Brain microvascular endothelial cell (primary cell): ENCODE data around the gene ZC2HC1B.
"Not testable (repeated sequence)": the region's sequence is repeated elsewhere in the genome, so short reads cannot be mapped to it uniquely, and the experiment has no call there.

Experiments
- DNase-seq: peaks from one replicate; pipeline ENCODE4 v3.0.0-alpha.2; 2020
- H3K27ac ChIP-seq: fragments of 250-450 bp; sonication (Bioruptor Pico); 2 replicates; pipeline ENCODE4 v1.5.1; 2020; ENCODE audit warnings: mild to moderate bottlenecking, moderate library complexity
- H3K27me3 ChIP-seq: fragments of 250-450 bp; sonication (Bioruptor Pico); replicated peaks from 2 replicates; pipeline ENCODE4 v1.5.1; 2020; ENCODE audit warnings: mild to moderate bottlenecking
- H3K36me3 ChIP-seq: fragments of 250-450 bp; sonication (Bioruptor Pico); replicated peaks from 2 replicates; pipeline ENCODE4 v1.5.1; 2020; ENCODE audit warnings: mild to moderate bottlenecking
- H3K4me3 ChIP-seq: 2 replicates; pipeline ENCODE4 v1.5.1; 2011; ENCODE audit warnings: low read depth, mild to moderate bottlenecking, control low read depth, low read length, moderate library complexity
- in situ Hi-C: cut with HindIII; loops from 2 replicates; pipeline ENCODE4 v1.10.0; 2017; ENCODE audit warnings: low sequenced_read_pairs, low pct_ligation_motif_present
- TF ChIP-seq, protein P1 (sequence below): IDR thresholded peaks from 2 replicates; pipeline ENCODE4 v1.5.1; 2011; ENCODE audit warnings: low read depth, mild to moderate bottlenecking, moderate library complexity, low read length, control low read depth, inconsistent platforms; ENCODE audit errors: missing control alignments

ZC2HC1B gene

DNA sequence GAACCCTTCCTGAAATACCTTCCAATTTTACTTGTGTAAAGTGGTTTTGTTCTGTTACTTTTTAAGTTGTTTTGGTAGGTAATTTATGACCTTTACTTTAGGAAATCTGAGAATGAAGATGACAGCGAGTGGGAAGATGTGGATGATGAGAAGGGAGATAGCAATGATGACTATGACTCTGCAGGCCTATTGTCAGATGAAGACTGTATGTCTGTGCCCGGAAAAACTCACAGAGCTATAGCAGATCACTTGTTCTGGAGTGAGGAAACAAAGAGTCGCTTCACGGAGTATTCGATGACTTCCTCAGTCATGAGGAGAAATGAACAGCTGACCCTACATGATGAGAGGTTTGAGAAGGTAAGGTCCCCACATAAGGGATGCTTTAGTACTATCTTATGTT, 6.6 kb upstream of the ZC2HC1B start:
- in situ Hi-C loops = no loop called here
- peaks cover 55% of the 10 kb centered on the region for H3K36me3 ChIP-seq
- TF ChIP-seq, protein P1, sequence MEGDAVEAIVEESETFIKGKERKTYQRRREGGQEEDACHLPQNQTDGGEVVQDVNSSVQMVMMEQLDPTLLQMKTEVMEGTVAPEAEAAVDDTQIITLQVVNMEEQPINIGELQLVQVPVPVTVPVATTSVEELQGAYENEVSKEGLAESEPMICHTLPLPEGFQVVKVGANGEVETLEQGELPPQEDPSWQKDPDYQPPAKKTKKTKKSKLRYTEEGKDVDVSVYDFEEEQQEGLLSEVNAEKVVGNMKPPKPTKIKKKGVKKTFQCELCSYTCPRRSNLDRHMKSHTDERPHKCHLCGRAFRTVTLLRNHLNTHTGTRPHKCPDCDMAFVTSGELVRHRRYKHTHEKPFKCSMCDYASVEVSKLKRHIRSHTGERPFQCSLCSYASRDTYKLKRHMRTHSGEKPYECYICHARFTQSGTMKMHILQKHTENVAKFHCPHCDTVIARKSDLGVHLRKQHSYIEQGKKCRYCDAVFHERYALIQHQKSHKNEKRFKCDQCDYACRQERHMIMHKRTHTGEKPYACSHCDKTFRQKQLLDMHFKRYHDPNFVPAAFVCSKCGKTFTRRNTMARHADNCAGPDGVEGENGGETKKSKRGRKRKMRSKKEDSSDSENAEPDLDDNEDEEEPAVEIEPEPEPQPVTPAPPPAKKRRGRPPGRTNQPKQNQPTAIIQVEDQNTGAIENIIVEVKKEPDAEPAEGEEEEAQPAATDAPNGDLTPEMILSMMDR = no peak

DNA sequence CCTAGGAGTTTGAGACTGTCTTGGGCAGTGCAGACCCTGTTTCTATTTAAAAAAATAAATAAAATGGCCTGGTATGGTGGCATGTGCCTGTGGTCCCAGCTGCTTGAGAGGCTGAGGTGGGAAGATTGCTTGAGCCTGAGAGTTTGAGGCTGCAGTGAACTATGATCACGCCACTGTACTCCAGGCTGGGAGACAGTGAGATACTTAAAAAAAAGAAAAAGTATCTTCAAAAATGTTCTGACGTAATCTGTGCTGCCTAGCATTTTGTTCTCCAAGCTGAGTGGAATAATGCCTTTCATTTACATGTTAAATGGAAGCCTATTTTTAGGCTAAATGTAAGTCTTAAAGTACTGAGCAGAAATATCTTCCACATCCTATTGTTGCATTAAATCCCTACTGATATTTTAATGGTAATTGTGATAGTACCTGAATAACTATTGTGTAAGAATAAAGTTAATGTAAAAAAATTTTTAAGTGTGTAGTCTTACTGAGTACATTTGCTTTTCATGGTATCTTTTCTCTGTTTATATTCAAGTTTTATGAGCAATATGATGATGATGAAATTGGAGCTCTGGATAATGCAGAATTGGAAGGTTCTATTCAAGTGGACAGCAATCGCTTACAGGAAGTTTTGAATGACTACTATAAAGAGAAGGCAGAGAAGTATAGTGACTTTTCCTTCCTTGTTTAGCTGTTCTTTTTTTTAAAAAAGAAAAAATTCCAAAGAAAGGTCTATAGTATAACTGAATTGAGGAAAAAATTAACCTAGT, 4.2 kb upstream of the ZC2HC1B start:
- DNase-seq = no peak
- no peaks in the 10 kb centered on the region for H3K27me3 ChIP-seq
- peaks cover 57% of the 10 kb centered on the region for H3K36me3 ChIP-seq
- no peak overlapping the region for H3K27ac ChIP-seq
- TF ChIP-seq, protein P1 = no peak
- H3K4me3 ChIP-seq = no peak overlapping the region
- in situ Hi-C loops = no loop called here

More for the DNA sequence above, 6.6 kb upstream of the ZC2HC1B start:
- no peak for DNase-seq
- no peaks in the 10 kb centered on the region for H3K27me3 ChIP-seq
- no peak overlapping the region for H3K27ac ChIP-seq
- no peak overlapping the region for H3K4me3 ChIP-seq

DNA sequence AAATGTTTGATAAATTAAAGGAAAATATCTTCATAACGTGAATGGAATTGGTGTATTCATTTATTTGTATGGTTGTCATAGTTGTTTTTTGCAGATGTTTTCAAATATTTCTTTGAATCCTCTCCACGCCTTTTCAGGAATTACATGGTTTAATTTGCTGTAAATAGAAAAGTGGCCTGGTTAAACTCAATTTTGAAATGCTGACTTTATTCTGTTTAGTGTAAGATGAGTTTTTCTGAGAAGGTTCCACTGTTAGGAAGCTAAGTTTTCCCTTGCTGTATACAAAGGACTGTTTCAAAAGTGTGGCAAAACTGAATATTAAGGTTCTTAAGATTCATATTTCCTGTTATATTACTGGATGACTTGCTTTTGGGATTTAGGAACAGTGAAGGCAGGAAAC, 503 bp upstream of the ZC2HC1B start:
- no peak overlapping the region for H3K4me3 ChIP-seq
- H3K36me3 ChIP-seq = peaks cover 30% of the 10 kb centered on the region
- no peak overlapping the region for H3K27ac ChIP-seq
- no peaks in the 10 kb centered on the region for H3K27me3 ChIP-seq
- TF ChIP-seq, protein P1 = no peak
- in situ Hi-C loops = no loop called here
- DNase-seq = no peak

DNA sequence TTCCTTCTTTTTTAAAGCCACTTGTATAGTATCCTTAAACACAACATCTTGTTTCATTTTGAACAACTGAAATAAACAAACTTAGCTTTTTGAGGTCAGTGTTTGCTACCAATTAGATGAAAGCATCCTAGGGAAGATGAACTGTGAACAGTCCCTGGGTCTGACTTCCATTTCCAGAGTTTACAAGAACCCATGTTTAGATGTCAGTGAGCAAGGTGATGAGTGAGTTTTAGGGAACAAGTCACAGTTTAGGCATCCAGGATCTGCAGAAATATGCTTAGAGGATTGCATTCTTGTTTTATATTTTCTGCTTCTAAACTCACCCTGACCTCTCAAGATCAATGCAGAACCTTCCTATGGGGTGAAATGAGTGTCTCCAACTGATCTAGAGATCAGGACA, 3.0 kb downstream of the ZC2HC1B start:
- in situ Hi-C loops = no loop called here
- Histone ChIP-seq H3K36me3 (peaks cover 8% of the 10 kb centered on the region), H3K4me3 (no peak overlapping the region), H3K27ac (no peak overlapping the region), H3K27me3 (no peaks in the 10 kb centered on the region)
- TF ChIP-seq, protein P1 = no peak
- no peak for DNase-seq

DNA sequence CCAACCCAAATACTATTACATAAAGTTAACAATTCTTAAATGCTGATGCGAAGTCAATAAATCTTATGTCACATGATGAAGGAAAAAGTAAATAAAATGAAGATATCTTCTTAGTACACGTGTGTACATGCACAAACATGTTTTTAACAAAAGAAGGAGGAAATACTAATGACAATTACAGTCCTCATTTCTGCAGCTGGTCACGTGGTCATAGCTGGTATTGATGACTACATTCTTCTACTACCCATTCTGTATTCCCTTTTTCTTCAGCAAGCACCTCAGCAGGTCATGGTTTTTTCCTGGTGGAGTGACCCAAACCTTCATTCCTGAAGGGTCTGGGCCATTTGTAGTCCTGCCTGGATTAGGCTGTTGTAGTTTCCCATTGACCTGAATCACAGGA, 4.5 kb downstream of the ZC2HC1B start:
- H3K36me3 ChIP-seq, in situ Hi-C loops: not testable (repeated sequence)

DNA sequence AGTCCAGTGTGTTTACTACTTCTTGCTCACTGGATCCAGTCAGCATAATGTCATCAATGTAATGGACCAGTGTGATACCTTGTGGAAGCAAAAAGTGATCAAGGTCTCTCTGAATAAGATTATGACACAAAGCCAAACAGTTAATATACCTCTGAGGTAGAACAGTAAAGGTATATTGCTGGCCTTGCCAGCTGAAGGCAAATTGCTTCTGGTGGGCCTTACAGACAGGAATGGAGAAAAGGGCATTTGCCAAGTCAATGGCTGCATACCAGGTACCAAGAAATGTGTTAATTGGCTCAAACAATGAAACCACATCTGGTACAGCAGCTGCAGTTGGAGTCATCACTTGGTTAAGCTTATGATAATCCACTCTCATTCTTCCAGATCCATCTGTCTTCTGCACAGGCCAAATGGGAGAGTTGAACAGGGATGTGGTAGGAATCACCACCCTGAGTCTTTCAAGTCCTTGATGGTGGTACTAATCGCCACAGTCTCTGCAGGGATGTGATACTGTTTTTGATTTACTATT, 7.0 kb downstream of the ZC2HC1B start:
- DNase-seq, H3K4me3 ChIP-seq, H3K27me3 ChIP-seq, H3K27ac ChIP-seq, H3K36me3 ChIP-seq, in situ Hi-C loops: not testable (repeated sequence)

More for the DNA sequence above, 4.5 kb downstream of the ZC2HC1B start:
- not testable (repeated sequence) for DNase-seq, H3K27me3 ChIP-seq, H3K4me3 ChIP-seq, H3K27ac ChIP-seq

DNA sequence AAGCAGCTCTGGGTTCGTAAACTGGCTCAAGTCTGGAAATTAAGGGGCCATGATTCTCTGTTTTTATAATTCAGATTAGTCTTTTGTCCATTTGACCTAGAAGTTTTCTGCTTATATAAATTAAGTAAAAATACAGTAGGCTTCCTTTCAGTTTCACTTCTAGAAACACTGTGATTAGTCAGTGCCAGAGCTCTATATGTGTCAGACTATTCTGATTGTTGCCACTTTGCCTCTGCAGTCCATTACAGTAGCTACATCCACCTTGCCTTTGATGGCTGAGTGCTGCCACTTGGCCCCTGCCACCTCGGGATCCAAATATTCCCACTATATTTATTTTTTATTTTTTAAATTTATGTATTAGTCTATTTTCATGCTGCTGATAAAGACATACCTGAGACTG, 7.9 kb downstream of the ZC2HC1B start:
- H3K4me3 ChIP-seq = no peak overlapping the region
- DNase-seq = peak; percentile 15
- no peaks in the 10 kb centered on the region for H3K36me3 ChIP-seq
- in situ Hi-C loops = no loop called here
- TF ChIP-seq, protein P1 = no peak
- no peak overlapping the region for H3K27ac ChIP-seq
- no peaks in the 10 kb centered on the region for H3K27me3 ChIP-seq

DNA sequence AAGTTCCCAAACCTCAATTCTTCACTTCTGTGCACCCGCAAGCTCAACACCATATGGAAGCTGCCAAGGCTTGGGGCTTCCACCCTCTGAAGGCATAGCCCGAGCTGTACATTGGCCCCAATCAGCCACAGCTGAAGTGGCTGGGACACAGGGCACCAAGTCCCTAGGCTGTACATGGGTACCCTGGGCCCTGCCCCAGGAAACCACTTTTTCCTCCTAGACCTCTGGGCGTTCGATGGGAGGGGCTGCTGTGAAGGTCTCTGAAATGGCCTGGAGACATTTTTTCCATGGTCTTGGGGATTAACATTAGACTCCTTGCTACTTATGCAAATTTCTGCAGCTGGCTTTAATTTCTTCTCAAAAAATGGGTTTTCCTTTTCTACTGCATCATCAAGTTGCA, 9.3 kb downstream of the ZC2HC1B start:
- H3K27me3 ChIP-seq, H3K36me3 ChIP-seq, in situ Hi-C loops, H3K4me3 ChIP-seq, DNase-seq, H3K27ac ChIP-seq: not testable (repeated sequence)

DNA sequence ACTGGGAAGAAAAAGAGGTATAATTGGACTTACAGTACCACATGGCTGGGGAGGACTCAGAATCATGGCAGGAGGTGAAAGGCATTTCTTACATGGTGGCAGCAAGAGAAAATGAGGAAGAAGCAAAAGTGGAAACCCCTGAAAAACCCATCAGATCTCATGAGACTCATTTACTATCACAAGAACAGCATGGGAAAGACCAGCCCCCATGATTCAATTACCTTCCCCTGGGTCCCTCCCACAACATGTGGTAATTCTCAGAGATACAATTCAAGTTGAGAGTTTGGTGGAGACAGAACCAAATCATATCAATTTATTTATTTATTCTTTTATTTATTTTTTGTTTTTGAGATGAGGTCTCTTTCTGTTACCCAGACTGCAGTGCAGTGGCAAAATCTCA, 10.2 kb downstream of the ZC2HC1B start:
- H3K36me3 ChIP-seq, H3K27me3 ChIP-seq, H3K4me3 ChIP-seq, H3K27ac ChIP-seq, in situ Hi-C loops, DNase-seq: not testable (repeated sequence)
